WTC11 (cell line): ENCODE data around the gene FCHSD2. TPM values are rescaled to one million over a fixed set of nuclear protein-coding genes. Genes with fewer than 3 reads are reported as not detected.
"Not testable (repeated sequence)": the region's sequence is repeated elsewhere in the genome, so short reads cannot be mapped to it uniquely, and the experiment has no call there.

Source experiments
- ATAC-seq: fragments of 200-7000 bp; cut with Tn5 transposase; 2 replicates; pipeline ENCODE4 v1.10.0; 2021; ENCODE audit warnings: mild to moderate bottlenecking, moderate library complexity
- CTCF ChIA-PET: fragments of 300-600 bp; sonication (Branson Sonifier 250); formaldehyde crosslinking; loops from one replicate; lab custom pipeline; 2021; ENCODE audit warnings: antibody characterized with exemption; lab: Charles Lee
- POLR2A ChIA-PET: fragments of 350-600 bp; sonication (Branson Sonifier 250); formaldehyde crosslinking; loops from one replicate; lab custom pipeline; 2021; ENCODE audit warnings: antibody characterized with exemption; lab: Charles Lee
- DNase-seq: peaks from one replicate; pipeline ENCODE4 v3.0.0; 2021; ENCODE audit warnings: low spot score
- H3K27ac Mint-ChIP-seq: 2 replicates; pipeline ENCODE4 v1.8.0; 2021; ENCODE audit warnings: mixed read lengths
- H3K27me3 Mint-ChIP-seq: 2 replicates; pipeline ENCODE4 v1.8.0; 2021; ENCODE audit warnings: low read depth, mild to moderate bottlenecking, moderate library complexity, mixed read lengths
- H3K36me3 Mint-ChIP-seq: 2 replicates; pipeline ENCODE4 v1.8.0; 2021; ENCODE audit warnings: mixed read lengths
- H3K4me1 Mint-ChIP-seq: 2 replicates; pipeline ENCODE4 v1.8.0; 2022; ENCODE audit warnings: mixed read lengths
- H3K4me3 Mint-ChIP-seq: 2 replicates; pipeline ENCODE4 v1.8.0; 2021; ENCODE audit warnings: mild to moderate bottlenecking, moderate library complexity, mixed read lengths
- H3K9me3 Mint-ChIP-seq: 2 replicates; pipeline ENCODE4 v1.8.0; 2021; ENCODE audit warnings: mixed read lengths
- ATF2 ChIP-seq: sonication (generic); formaldehyde crosslinking; IDR thresholded peaks from 2 replicates; pipeline ENCODE4 v1.8.1; 2022; ENCODE audit warnings: low read depth, missing genetic modification reagents, borderline replicate concordance
- ATF3 ChIP-seq: sonication (generic); formaldehyde crosslinking; conservative IDR thresholded peaks from 2 replicates; pipeline ENCODE4 v1.8.1; 2022; ENCODE audit warnings: mild to moderate bottlenecking, missing genetic modification reagents
- CREB1 ChIP-seq: sonication (generic); formaldehyde crosslinking; IDR thresholded peaks from 2 replicates; pipeline ENCODE4 v1.8.0; 2023; ENCODE audit warnings: mild to moderate bottlenecking, missing genetic modification reagents
- E2F1 ChIP-seq: sonication (generic); formaldehyde crosslinking; IDR thresholded peaks from 2 replicates; pipeline ENCODE4 v1.8.0; 2022; ENCODE audit warnings: mild to moderate bottlenecking, missing genetic modification reagents
- E2F5 ChIP-seq: sonication (generic); formaldehyde crosslinking; IDR thresholded peaks from 2 replicates; pipeline ENCODE4 v1.8.1; 2022; ENCODE audit warnings: mild to moderate bottlenecking, moderate library complexity, missing genetic modification reagents
- ELF4 ChIP-seq: sonication (generic); formaldehyde crosslinking; IDR thresholded peaks from 2 replicates; pipeline ENCODE4 v1.8.1; 2022; ENCODE audit warnings: low read depth, mild to moderate bottlenecking, moderate library complexity, missing genetic modification reagents
- FOXP1 ChIP-seq: sonication (generic); formaldehyde crosslinking; IDR thresholded peaks from 2 replicates; pipeline ENCODE4 v1.8.0; 2022; ENCODE audit warnings: missing genetic modification reagents, mild to moderate bottlenecking, moderate library complexity, borderline replicate concordance
- HMGA2 ChIP-seq: fragments of 250-450 bp; sonication (Bioruptor Pico); IDR thresholded peaks from 2 replicates; pipeline ENCODE4 v1.4.0; 2021; ENCODE audit warnings: mild to moderate bottlenecking, moderate library complexity
- HMGXB4 ChIP-seq: sonication (generic); formaldehyde crosslinking; IDR thresholded peaks from 2 replicates; pipeline ENCODE4 v1.8.1; 2023; ENCODE audit warnings: mild to moderate bottlenecking, moderate library complexity, missing genetic modification reagents
- IRF2 ChIP-seq: sonication (generic); formaldehyde crosslinking; IDR thresholded peaks from 2 replicates; pipeline ENCODE4 v1.8.0; 2022; ENCODE audit warnings: low read depth, missing genetic modification reagents, borderline replicate concordance
- KAT7 ChIP-seq: sonication (generic); formaldehyde crosslinking; IDR thresholded peaks from 2 replicates; pipeline ENCODE4 v1.8.1; 2023; ENCODE audit warnings: missing genetic modification reagents, mild to moderate bottlenecking, borderline replicate concordance
- MLX ChIP-seq: sonication (generic); formaldehyde crosslinking; IDR thresholded peaks from 2 replicates; pipeline ENCODE4 v1.8.1; 2023; ENCODE audit warnings: mild to moderate bottlenecking, missing genetic modification reagents, moderate library complexity
- NFATC4 ChIP-seq: fragments of 250-450 bp; sonication (Bioruptor Pico); IDR thresholded peaks from 2 replicates; pipeline ENCODE4 v1.9.0; 2021; ENCODE audit warnings: mild to moderate bottlenecking
- NR1H2 ChIP-seq: sonication (generic); formaldehyde crosslinking; IDR thresholded peaks from 2 replicates; pipeline ENCODE4 v1.9.0; 2021; ENCODE audit warnings: mild to moderate bottlenecking, moderate library complexity, missing genetic modification reagents
- ZMAT4 ChIP-seq: fragments of 250-450 bp; sonication (Bioruptor Pico); IDR thresholded peaks from 2 replicates; pipeline ENCODE4 v1.9.0; 2021; ENCODE audit warnings: mild to moderate bottlenecking
- ZNF263 ChIP-seq: sonication (generic); formaldehyde crosslinking; IDR thresholded peaks from 2 replicates; pipeline ENCODE4 v1.8.1; 2022; ENCODE audit warnings: low read depth, mild to moderate bottlenecking, moderate library complexity, missing genetic modification reagents
- ZNF512 ChIP-seq: sonication (generic); formaldehyde crosslinking; IDR thresholded peaks from 2 replicates; pipeline ENCODE4 v1.8.1; 2022; ENCODE audit warnings: missing genetic modification reagents, borderline replicate concordance
- ZNF671 ChIP-seq: fragments of 250-450 bp; sonication (Bioruptor Pico); IDR thresholded peaks from 2 replicates; pipeline ENCODE4 v1.8.0; 2021; ENCODE audit warnings: mild to moderate bottlenecking
- total RNA-seq: library from RNA; stranded (reverse); gene quantifications from 3 replicates; pipeline ENCODE4 v1.2.3, GENCODE V29; 2021

FCHSD2 gene
- total RNA-seq, 1 experiment from 2014 or later = 10.1 TPM

- ATAC-seq = no peak
- H3K27ac Mint-ChIP-seq = no peak overlapping the region
- no peaks in the 10 kb centered on the region for H3K36me3 Mint-ChIP-seq
- no peak for DNase-seq
- ChIA-PET POLR2A (no interaction called here), CTCF (interaction anchor here (1.2 kb wide), 1 partner anchor 224 kb away, joined by 3 read pairs; the partner anchor contains the start of gene FCHSD2)
- H3K27me3 Mint-ChIP-seq = no peaks in the 10 kb centered on the region
- H3K4me1 Mint-ChIP-seq = no peaks in the 10 kb centered on the region
- H3K9me3 Mint-ChIP-seq = no peaks in the 10 kb centered on the region
- H3K4me3 Mint-ChIP-seq = no peak overlapping the region
- TF ChIP-seq ZNF671 (no peak), E2F5 (CRISPR knock-in tag) (no peak), ELF4 (no peak), HMGXB4 (CRISPR knock-in tag) (no peak), ZMAT4 (CRISPR knock-in tag) (no peak), IRF2 (CRISPR knock-in tag) (no peak), E2F1 (CRISPR knock-in tag) (no peak), MLX (CRISPR knock-in tag) (no peak), ATF2 (CRISPR knock-in tag) (no peak), CREB1 (CRISPR knock-in tag) (no peak)
Measured at GRCh38 chr11:72918851-72919250, 223.3 kb downstream of the FCHSD2 start.

- ATAC-seq = no peak
- peaks cover 2% of the 10 kb centered on the region for H3K27me3 Mint-ChIP-seq
- H3K4me1 Mint-ChIP-seq = no peaks in the 10 kb centered on the region
- TF ChIP-seq ATF3 (CRISPR knock-in tag) (no peak), MLX (CRISPR knock-in tag) (no peak), HMGA2 (CRISPR knock-in tag) (no peak), FOXP1 (CRISPR knock-in tag) (no peak), HMGXB4 (CRISPR knock-in tag) (no peak), KAT7 (no peak), ZNF263 (CRISPR knock-in tag) (no peak), NFATC4 (CRISPR knock-in tag) (no peak), ZNF512 (CRISPR knock-in tag) (no peak), NR1H2 (CRISPR knock-in tag) (no peak)
- TF ChIP-seq, all 79 proteins: peak for 0
- H3K36me3 Mint-ChIP-seq = peaks cover 41% of the 10 kb centered on the region
- no peak overlapping the region for H3K4me3 Mint-ChIP-seq
- peaks cover 47% of the 10 kb centered on the region for H3K9me3 Mint-ChIP-seq
- no peak for DNase-seq
- H3K27ac Mint-ChIP-seq = no peak overlapping the region
- POLR2A ChIA-PET = no interaction called here
- CTCF ChIA-PET = no interaction called here
Measured at GRCh38 chr11:72912253-72912652, 229.9 kb downstream of the FCHSD2 start.

- ATAC-seq, CTCF ChIA-PET, H3K4me3 Mint-ChIP-seq, DNase-seq, POLR2A ChIA-PET, H3K27ac Mint-ChIP-seq, H3K27me3 Mint-ChIP-seq, H3K4me1 Mint-ChIP-seq: not testable (repeated sequence)
- Mint-ChIP-seq H3K36me3 (peaks cover 48% of the 10 kb centered on the region), H3K9me3 (peaks cover 66% of the 10 kb centered on the region)
Measured at GRCh38 chr11:72909558-72910388, 232.3 kb downstream of the FCHSD2 start.
